Breast epithelium (tissue), 3 donors: Measurements from ENCODE around the gene CLECL1.

Source experiments
- CTCF ChIP-seq, 3 donors: fragments of 450-650 bp; IDR thresholded peaks; one replicate each; pipeline ENCODE4 v1.5.1; 2016 to 2017; ENCODE audit warnings: antibody characterized with exemption in 3 of 3, mild to moderate bottlenecking in 3 of 3, moderate library complexity in 3 of 3
- POLR2A ChIP-seq: fragments of 450-650 bp; IDR thresholded peaks from one replicate; pipeline ENCODE4 v1.6.1; 2016; ENCODE audit warnings: antibody characterized with exemption, mild to moderate bottlenecking, moderate library complexity
- POLR2AphosphoS5 ChIP-seq, 3 donors: sonication (generic); formaldehyde crosslinking; IDR thresholded peaks; one replicate each; pipeline ENCODE4 v1.6.1; 2017; ENCODE audit warnings: antibody characterized with exemption in 3 of 3

DNA sequence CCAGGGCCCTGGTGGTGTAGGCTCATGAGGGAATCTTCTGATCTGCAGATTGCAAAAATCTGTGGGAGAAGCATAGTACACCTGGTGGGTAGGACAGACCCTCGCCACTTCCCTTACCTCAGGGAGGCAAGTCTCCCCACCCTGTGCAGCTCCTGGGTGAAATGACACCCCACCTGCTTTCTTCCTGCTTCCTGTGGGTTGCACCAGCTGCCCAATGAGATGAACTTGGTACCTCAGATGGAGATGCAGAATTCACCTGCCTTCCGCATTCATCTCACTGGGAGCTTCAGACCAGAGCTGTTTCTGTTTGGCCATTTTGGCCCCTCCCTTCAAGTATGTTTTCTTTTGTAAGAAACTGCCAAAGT, 58.7 kb downstream of the CLECL1 start:
- TF ChIP-seq POLR2A (no peak), CTCF (IDR thresholded peaks at IDR 0.05) (no peak), POLR2AphosphoS5 (IDR thresholded peaks at IDR 0.05) (no peak)
